ENCODE results near the gene EPAS1. TPM values are rescaled to one million over a fixed set of nuclear protein-coding genes. Genes with fewer than 3 reads are reported as not detected.

The EPAS1 gene
- total and polyA plus RNA-seq, 2 of the 13 experiments (the other 11 are each of a cell fraction or from before 2014, with no cell fraction given), result 47.1 to 182 TPM

DNA sequence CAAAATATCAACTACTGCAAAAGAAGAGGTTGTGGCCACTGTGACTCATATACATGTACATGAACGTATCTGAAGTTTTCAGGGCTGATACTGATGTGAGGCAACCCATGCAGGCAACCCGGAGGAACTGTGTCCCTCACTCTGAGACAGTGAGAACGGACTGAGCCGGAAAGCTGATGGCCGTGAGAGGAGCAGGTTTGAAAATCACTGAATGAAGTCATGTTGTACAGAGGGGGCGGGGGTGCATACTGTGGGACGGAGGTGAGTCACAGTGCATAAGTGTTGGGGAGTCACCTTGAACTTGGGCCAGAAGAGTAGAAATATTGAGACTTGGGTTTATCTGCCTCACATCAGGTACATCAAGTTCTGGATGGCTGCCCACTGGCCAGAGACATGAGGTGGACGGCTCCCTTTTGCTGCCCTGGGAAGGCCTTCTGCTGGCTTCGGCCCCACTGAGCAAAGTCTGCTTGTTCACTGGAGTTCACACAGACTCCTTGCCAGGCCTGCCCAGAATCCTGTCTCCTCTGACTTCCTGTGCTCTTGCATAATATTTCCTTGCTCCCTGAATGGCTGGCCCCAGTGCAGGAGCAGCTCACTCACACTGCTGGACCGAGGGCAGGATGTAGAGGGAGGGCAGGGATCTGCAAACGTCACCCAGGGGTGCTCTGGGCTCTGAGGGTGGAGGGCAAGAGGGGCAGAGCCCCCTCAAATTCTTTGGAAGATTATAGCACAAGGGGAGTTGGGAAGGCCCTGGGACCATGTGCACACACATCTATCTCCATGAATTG is 18.1 kb downstream of the EPAS1 start (continued):
- peak; percentile 78; the same call in 1 of the 2 replicates for TF ChIP-seq AHR (CRISPR knock-in tag; IDR thresholded peaks at IDR 0.05)
- peak; percentile 24; the same call in 1 of the 2 replicates for TF ChIP-seq PHF20 (CRISPR knock-in tag; IDR thresholded peaks at IDR 0.05)
- TF ChIP-seq HDAC1 (CRISPR knock-in tag; IDR thresholded peaks at IDR 0.05), result peak; percentile 90
- TF ChIP-seq ARID3A (IDR thresholded peaks at IDR 0.05; ENCODE audit: low read depth, low read length), result peak; percentile 67
- no peak; the same call in 1 of the 2 replicates for TF ChIP-seq CC2D1A (CRISPR knock-in tag; IDR thresholded peaks at IDR 0.05)
- TF ChIP-seq ZNF740 (CRISPR knock-in tag; IDR thresholded peaks at IDR 0.05), result no peak; the same call in 1 of the 2 replicates
- TF ChIP-seq MTA1 (CRISPR knock-in tag; IDR thresholded peaks at IDR 0.05; ENCODE audit: borderline replicate concordance), result peak; percentile 99
- no peak for TF ChIP-seq ZUFSP (CRISPR knock-in tag; IDR thresholded peaks at IDR 0.05; ENCODE audit: borderline replicate concordance)
- TF ChIP-seq, protein P1, sequence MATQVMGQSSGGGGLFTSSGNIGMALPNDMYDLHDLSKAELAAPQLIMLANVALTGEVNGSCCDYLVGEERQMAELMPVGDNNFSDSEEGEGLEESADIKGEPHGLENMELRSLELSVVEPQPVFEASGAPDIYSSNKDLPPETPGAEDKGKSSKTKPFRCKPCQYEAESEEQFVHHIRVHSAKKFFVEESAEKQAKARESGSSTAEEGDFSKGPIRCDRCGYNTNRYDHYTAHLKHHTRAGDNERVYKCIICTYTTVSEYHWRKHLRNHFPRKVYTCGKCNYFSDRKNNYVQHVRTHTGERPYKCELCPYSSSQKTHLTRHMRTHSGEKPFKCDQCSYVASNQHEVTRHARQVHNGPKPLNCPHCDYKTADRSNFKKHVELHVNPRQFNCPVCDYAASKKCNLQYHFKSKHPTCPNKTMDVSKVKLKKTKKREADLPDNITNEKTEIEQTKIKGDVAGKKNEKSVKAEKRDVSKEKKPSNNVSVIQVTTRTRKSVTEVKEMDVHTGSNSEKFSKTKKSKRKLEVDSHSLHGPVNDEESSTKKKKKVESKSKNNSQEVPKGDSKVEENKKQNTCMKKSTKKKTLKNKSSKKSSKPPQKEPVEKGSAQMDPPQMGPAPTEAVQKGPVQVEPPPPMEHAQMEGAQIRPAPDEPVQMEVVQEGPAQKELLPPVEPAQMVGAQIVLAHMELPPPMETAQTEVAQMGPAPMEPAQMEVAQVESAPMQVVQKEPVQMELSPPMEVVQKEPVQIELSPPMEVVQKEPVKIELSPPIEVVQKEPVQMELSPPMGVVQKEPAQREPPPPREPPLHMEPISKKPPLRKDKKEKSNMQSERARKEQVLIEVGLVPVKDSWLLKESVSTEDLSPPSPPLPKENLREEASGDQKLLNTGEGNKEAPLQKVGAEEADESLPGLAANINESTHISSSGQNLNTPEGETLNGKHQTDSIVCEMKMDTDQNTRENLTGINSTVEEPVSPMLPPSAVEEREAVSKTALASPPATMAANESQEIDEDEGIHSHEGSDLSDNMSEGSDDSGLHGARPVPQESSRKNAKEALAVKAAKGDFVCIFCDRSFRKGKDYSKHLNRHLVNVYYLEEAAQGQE (IDR thresholded peaks at IDR 0.05; ENCODE audit: borderline replicate concordance in 1 of 2, low read depth in 1 of 2, low read length in 2 of 2), result peak in 1 of 2 experiments; percentile 38; a peak in 1 of 4 replicates
- no peak for TF ChIP-seq ETV6 (CRISPR knock-in tag; conservative IDR thresholded peaks at IDR 0.05)
- no peak for TF ChIP-seq ZNF20 (CRISPR knock-in tag; IDR thresholded peaks at IDR 0.05)
- TF ChIP-seq, protein P2, sequence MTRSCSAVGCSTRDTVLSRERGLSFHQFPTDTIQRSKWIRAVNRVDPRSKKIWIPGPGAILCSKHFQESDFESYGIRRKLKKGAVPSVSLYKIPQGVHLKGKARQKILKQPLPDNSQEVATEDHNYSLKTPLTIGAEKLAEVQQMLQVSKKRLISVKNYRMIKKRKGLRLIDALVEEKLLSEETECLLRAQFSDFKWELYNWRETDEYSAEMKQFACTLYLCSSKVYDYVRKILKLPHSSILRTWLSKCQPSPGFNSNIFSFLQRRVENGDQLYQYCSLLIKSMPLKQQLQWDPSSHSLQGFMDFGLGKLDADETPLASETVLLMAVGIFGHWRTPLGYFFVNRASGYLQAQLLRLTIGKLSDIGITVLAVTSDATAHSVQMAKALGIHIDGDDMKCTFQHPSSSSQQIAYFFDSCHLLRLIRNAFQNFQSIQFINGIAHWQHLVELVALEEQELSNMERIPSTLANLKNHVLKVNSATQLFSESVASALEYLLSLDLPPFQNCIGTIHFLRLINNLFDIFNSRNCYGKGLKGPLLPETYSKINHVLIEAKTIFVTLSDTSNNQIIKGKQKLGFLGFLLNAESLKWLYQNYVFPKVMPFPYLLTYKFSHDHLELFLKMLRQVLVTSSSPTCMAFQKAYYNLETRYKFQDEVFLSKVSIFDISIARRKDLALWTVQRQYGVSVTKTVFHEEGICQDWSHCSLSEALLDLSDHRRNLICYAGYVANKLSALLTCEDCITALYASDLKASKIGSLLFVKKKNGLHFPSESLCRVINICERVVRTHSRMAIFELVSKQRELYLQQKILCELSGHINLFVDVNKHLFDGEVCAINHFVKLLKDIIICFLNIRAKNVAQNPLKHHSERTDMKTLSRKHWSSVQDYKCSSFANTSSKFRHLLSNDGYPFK (CRISPR knock-in tag; IDR thresholded peaks at IDR 0.05; ENCODE audit: borderline replicate concordance), result peak; percentile 86
- TF ChIP-seq ZNF367 (CRISPR knock-in tag; IDR thresholded peaks at IDR 0.05; ENCODE audit: borderline replicate concordance), result 0 out of 2 replicates have a peak, but pooled peaks have one; percentile 40
- TF ChIP-seq ZNF737 (CRISPR knock-in tag; IDR thresholded peaks at IDR 0.05; ENCODE audit: borderline replicate concordance), result no peak
- TF ChIP-seq ASH2L (IDR thresholded peaks at IDR 0.05; ENCODE audit: insufficient read length, low read depth, low read length), result peak; percentile 80
- TF ChIP-seq THYN1 (CRISPR knock-in tag; IDR thresholded peaks at IDR 0.05; ENCODE audit: borderline replicate concordance, low read depth), result no peak
- peak; percentile 96 for TF ChIP-seq ZNF878 (CRISPR knock-in tag; IDR thresholded peaks at IDR 0.05)
